ENCODE data around the gene SLC5A7. TPM values are rescaled to one million over a fixed set of nuclear protein-coding genes. Genes with fewer than 3 reads are reported as not detected.

SLC5A7 gene
- total RNA-seq, 2 experiments from 2014 or later, result not detected

DNA sequence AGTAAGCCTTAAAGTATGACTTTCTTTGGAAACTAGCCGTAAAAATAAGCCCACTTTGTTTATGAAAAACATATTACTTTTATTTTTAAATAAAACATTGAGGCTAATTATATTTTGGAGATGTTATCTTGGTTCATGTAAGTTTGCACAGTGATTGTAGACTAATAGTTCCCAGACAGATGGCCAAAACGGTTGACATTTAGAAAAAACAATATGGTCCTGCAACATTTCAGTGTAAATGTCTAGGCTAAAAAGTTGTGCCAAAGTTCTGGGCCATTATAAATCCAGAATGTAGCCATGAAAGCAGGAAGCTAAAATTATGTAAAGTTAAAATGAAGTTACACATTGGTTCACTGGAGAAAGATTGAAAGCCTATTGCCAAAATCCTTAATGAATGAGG lies 43.6 kb downstream of the SLC5A7 start:
- DNase-seq (no peak), ATAC-seq (no peak)
- no peak overlapping the region for H3K4me3 Mint-ChIP-seq
- ChIA-PET POLR2A (no interaction called here), CTCF (no interaction called here)
- intact Hi-C loops (cut with micrococcal nuclease), result no loop called here
- H3K27ac Mint-ChIP-seq, result no peak overlapping the region
- H3K36me3 Mint-ChIP-seq (ENCODE audit: low read depth), result no peaks in the 10 kb centered on the region
- H3K27me3 Mint-ChIP-seq, result no peaks in the 10 kb centered on the region
- no peaks in the 10 kb centered on the region for H3K4me1 Mint-ChIP-seq (ENCODE audit: low read depth)
- no peak for TF ChIP-seq CTCF (IDR thresholded peaks at IDR 0.05)
- H3K9me3 Mint-ChIP-seq, result peaks cover 3% of the 10 kb centered on the region

DNA sequence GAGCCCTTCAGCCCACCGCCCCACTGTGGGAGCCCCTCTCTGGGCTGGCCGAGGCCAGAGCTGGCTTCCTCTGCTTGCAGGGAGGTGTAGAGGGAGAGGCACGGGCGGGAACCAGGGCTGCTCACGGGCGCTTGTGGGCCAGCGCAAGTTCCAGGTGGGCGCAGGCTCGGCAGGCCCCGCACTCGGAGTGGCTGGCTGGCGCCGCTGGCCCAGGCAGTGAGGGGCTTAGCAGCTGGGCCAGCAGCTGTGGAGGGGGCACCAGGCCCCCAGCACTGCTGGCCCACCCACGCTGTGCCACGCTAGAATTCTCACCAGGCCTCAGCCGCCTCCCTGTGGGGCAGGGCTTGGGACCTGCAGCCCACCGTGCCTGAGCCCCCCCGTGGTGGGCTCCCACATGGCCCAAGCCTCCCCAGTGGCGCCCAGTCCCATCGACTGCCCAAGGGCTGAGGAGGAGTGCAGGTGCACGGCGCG lies 45.2 kb downstream of the SLC5A7 start:
- no peak for TF ChIP-seq CTCF (IDR thresholded peaks at IDR 0.05)

GRCh38 chr2:108034843-108035242 lies 48.5 kb downstream of the SLC5A7 start:
- Mint-ChIP-seq H3K36me3 (ENCODE audit: low read depth) (no peaks in the 10 kb centered on the region), H3K4me1 (ENCODE audit: low read depth) (no peaks in the 10 kb centered on the region), H3K9me3 (peaks cover 3% of the 10 kb centered on the region), H3K27me3 (no peaks in the 10 kb centered on the region), H3K27ac (no peak overlapping the region), H3K4me3 (no peak overlapping the region)
- TF ChIP-seq CTCF (IDR thresholded peaks at IDR 0.05), result no peak
- ATAC-seq (no peak), DNase-seq (no peak)
- intact Hi-C loops (cut with micrococcal nuclease), result no loop called here
- ChIA-PET POLR2A (no interaction called here), CTCF (no interaction called here)

More for the DNA sequence above, 45.2 kb downstream of the SLC5A7 start:
- intact Hi-C loops (cut with micrococcal nuclease), result no loop called here
- ATAC-seq, result no peak
- ChIA-PET CTCF (no interaction called here), POLR2A (no interaction called here)
- Mint-ChIP-seq H3K4me1 (ENCODE audit: low read depth) (no peaks in the 10 kb centered on the region), H3K27ac (no peak overlapping the region), H3K4me3 (no peak overlapping the region), H3K36me3 (ENCODE audit: low read depth) (no peaks in the 10 kb centered on the region), H3K27me3 (no peaks in the 10 kb centered on the region), H3K9me3 (peaks cover 3% of the 10 kb centered on the region)
- no peak for DNase-seq

DNA sequence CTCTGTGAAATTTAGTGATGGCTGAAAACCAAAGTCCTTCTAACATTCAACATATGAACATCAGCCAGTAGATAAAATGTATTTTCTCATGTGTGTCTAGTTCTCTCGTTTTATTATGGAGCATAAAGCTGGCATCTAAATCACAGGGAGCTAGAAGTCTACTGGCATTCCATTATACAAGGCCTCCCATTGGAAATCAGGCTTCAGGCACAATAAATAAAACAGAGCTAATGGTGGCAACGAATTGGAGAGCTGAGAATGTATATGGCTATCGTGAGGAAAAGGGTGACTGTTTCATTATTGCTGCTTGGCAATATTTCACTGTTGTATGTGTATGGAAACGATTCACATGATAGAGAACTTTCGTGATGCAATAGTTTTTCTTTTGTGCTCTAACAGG lies 62.4 kb downstream of the SLC5A7 start:
- CTCF ChIA-PET, result no interaction called here

GRCh38 chr2:108058576-108059137 lies 72.3 kb downstream of the SLC5A7 start:
- POLR2A ChIA-PET, result no interaction called here
- no peak for TF ChIP-seq CTCF (IDR thresholded peaks at IDR 0.05)
- CTCF ChIA-PET, result interaction anchor here (0.6 kb wide), 1 partner anchor 629 kb away, joined by 3 read pairs; no protein-coding TSS in a partner anchor
- no peak overlapping the region for H3K4me3 Mint-ChIP-seq
- H3K27me3 Mint-ChIP-seq, result no peaks in the 10 kb centered on the region
- H3K27ac Mint-ChIP-seq, result no peak overlapping the region
- no peaks in the 10 kb centered on the region for H3K4me1 Mint-ChIP-seq (ENCODE audit: low read depth)
- no peaks in the 10 kb centered on the region for H3K36me3 Mint-ChIP-seq (ENCODE audit: low read depth)
- H3K9me3 Mint-ChIP-seq, result no peaks in the 10 kb centered on the region
- ATAC-seq (no peak), DNase-seq (no peak)
- intact Hi-C loops (cut with micrococcal nuclease), result no loop called here

More for the DNA sequence above, 62.4 kb downstream of the SLC5A7 start:
- H3K36me3 Mint-ChIP-seq (ENCODE audit: low read depth), result no peaks in the 10 kb centered on the region
- intact Hi-C loops (cut with micrococcal nuclease), result no loop called here
- H3K9me3 Mint-ChIP-seq, result no peaks in the 10 kb centered on the region
- TF ChIP-seq CTCF (IDR thresholded peaks at IDR 0.05), result no peak
- no peak overlapping the region for H3K27ac Mint-ChIP-seq
- H3K4me1 Mint-ChIP-seq (ENCODE audit: low read depth), result no peaks in the 10 kb centered on the region
- POLR2A ChIA-PET, result no interaction called here
- H3K4me3 Mint-ChIP-seq, result no peak overlapping the region
- H3K27me3 Mint-ChIP-seq, result peaks cover 2% of the 10 kb centered on the region
- no peak for DNase-seq
- no peak for ATAC-seq
